B cell (primary cell): Measurements from ENCODE around the gene P2RX3. TPM values are rescaled to one million over a fixed set of nuclear protein-coding genes. Genes with fewer than 3 reads are reported as not detected.
"Not testable (repeated sequence)": the region's sequence is repeated elsewhere in the genome, so short reads cannot be mapped to it uniquely, and the experiment has no call there.

ENCODE experiments used
- ATAC-seq: fragments of 200-7000 bp; cut with Tn5 transposase; one replicate; pipeline ENCODE4 v1.10.0; 2021; ENCODE audit warnings: low read depth, mild to moderate bottlenecking, moderate number of reproducible peaks, moderate library complexity
- CTCF ChIA-PET: fragments of 350-600 bp; sonication (Branson Sonifier 250); formaldehyde crosslinking; loops from one replicate; lab custom pipeline; 2021; ENCODE audit warnings: antibody characterized with exemption, inconsistent platforms; lab: Charles Lee
- POLR2A ChIA-PET: fragments of 350-600 bp; sonication (Branson Sonifier 250); formaldehyde crosslinking; loops from one replicate; lab custom pipeline; 2021; ENCODE audit warnings: antibody characterized with exemption; lab: Charles Lee
- DNase-seq: peaks from one replicate; pipeline ENCODE4 v3.0.0; 2013
- H2AFZ ChIP-seq: 2 replicates; pipeline ENCODE4 v1.6.1; 2012; ENCODE audit warnings: mild to moderate bottlenecking, low read depth, low read length; ENCODE audit not compliant: insufficient read depth, poor library complexity, severe bottlenecking
- H3K27ac ChIP-seq, 2 donors: 1 replicate in 1 of 2; 2 replicates in 1 of 2; pipeline ENCODE4 v1.5.1; 2012 to 2013; ENCODE audit warnings: low read length in 2 of 2, mild to moderate bottlenecking in 2 of 2, moderate library complexity in 1 of 2
- H3K27me3 ChIP-seq, 4 experiments: fragments of 200-600 bp in 1 of 4; sonication (generic) in 1 of 4; replicated peaks in 1 of 4; 1 replicate in 2 of 4; 2 replicates in 2 of 4; pipeline versions ENCODE4 v1.6.1 to v1.7.0; 2013 to 2016; ENCODE audit warnings: low read length in 3 of 4, mild to moderate bottlenecking in 2 of 4, mixed read lengths in 1 of 4, moderate library complexity in 1 of 4; ENCODE audit not compliant: insufficient read depth in 4 of 4, control insufficient read depth in 3 of 4; ENCODE audit errors: control extremely low read depth in 1 of 4
- H3K36me3 ChIP-seq, 2 experiments: replicated peaks in 1 of 2; 1 replicate in 1 of 2; 2 replicates in 1 of 2; pipeline versions ENCODE4 v1.6.1 to v1.7.1; 2013; ENCODE audit warnings: low read length in 1 of 2; ENCODE audit not compliant: insufficient read depth in 2 of 2, control insufficient read depth in 1 of 2; ENCODE audit errors: control extremely low read depth in 1 of 2, extremely low read depth in 1 of 2
- H3K4me1 ChIP-seq, 2 donors: fragments of 200-600 bp in 1 of 2; sonication (generic) in 1 of 2; 1 replicate in 1 of 2; 2 replicates in 1 of 2; pipeline versions ENCODE4 v1.5.1 to v1.6.1; 2013 to 2017; ENCODE audit warnings: low read length in 2 of 2; ENCODE audit not compliant: control insufficient read depth in 2 of 2, insufficient read depth in 2 of 2
- H3K4me2 ChIP-seq: replicated peaks from 2 replicates; pipeline ENCODE3; 2012; ENCODE audit warnings: mild to moderate bottlenecking, low read depth, low read length; ENCODE audit not compliant: poor library complexity, severe bottlenecking
- H3K4me3 ChIP-seq, 5 experiments: fragments of 200-600 bp in 1 of 5; sonication (generic) in 1 of 5; 1 replicate in 3 of 5; 2 replicates in 2 of 5; pipeline versions ENCODE4 v1.5.1 to v1.7.0; 2011 to 2016; ENCODE audit warnings: low read length in 4 of 5, mild to moderate bottlenecking in 4 of 5, low read depth in 2 of 5, control low read depth in 1 of 5, moderate library complexity in 1 of 5; ENCODE audit not compliant: insufficient read depth in 1 of 5; ENCODE audit errors: control extremely low read depth in 1 of 5, extremely low read depth in 1 of 5
- H3K79me2 ChIP-seq: fragments of 200-600 bp; sonication (generic); one replicate; pipeline ENCODE4 v1.6.0; 2016; ENCODE audit warnings: low read length; ENCODE audit not compliant: control insufficient read depth, insufficient read depth
- H3K9ac ChIP-seq: fragments of 200-600 bp; sonication (generic); 2 replicates; pipeline ENCODE4 v1.6.1; 2017; ENCODE audit warnings: mild to moderate bottlenecking, low read length, moderate library complexity
- H3K9me3 ChIP-seq, 3 donors: one replicate each; pipeline versions ENCODE4 v1.6.1 to v1.7.1; 2013; ENCODE audit warnings: low read length in 2 of 3; ENCODE audit not compliant: control insufficient read depth in 2 of 3, insufficient read depth in 1 of 3; ENCODE audit errors: control extremely low read depth in 1 of 3
- H4K20me1 ChIP-seq: 2 replicates; pipeline ENCODE4 v1.6.0; 2012; ENCODE audit warnings: mild to moderate bottlenecking, low read length; ENCODE audit not compliant: insufficient read depth, control insufficient read depth, poor library complexity, severe bottlenecking
- H3K27ac Mint-ChIP-seq: one replicate; pipeline ENCODE4 v1.8.0; 2021; ENCODE audit warnings: mixed read lengths
- H3K27me3 Mint-ChIP-seq: one replicate; pipeline ENCODE4 v1.8.0; 2021; ENCODE audit warnings: mixed read lengths
- H3K4me1 Mint-ChIP-seq: one replicate; pipeline ENCODE4 v1.8.0; 2021; ENCODE audit warnings: mixed read lengths
- H3K4me3 Mint-ChIP-seq: one replicate; pipeline ENCODE4 v1.8.0; 2021; ENCODE audit warnings: mixed read lengths
- H3K9me3 Mint-ChIP-seq: one replicate; pipeline ENCODE4 v1.8.0; 2022; ENCODE audit warnings: mixed read lengths; ENCODE audit not compliant: insufficient read depth
- EZH2 ChIP-seq: IDR thresholded peaks from 2 replicates; pipeline ENCODE4 v1.6.1; 2012; ENCODE audit warnings: borderline replicate concordance, low read depth, mild to moderate bottlenecking, moderate library complexity, low read length; ENCODE audit not compliant: insufficient read depth, poor library complexity, severe bottlenecking
- WGBS: methylation state at CpG from one replicate; pipeline ENCODE4 v1.1.5; 2013; ENCODE audit warnings: missing lambda C conversion rate; ENCODE audit not compliant: insufficient coverage; 5-methylcytosine and 5-hydroxymethylcytosine counted together
- intact Hi-C: fragments of 100-400 bp; cut with micrococcal nuclease; formaldehyde crosslinking; loops from one replicate; pipeline ENCODE4 v1.10.0; 2022
- polyA plus RNA-seq: library from polyadenylated mRNA; depleted of rRNA; stranded (reverse); fragments of >200 nt; gene quantifications from 2 replicates; pipeline ENCODE4 v1.2.3, GENCODE V29; 2012
- total RNA-seq, 2 donors: library from RNA; stranded (reverse); fragments of 120-200 nt in 1 of 2; gene quantifications; 1 replicate in 1 of 2; 2 replicates in 1 of 2; pipeline versions ENCODE4 v1.2.3 to v1.2.4, GENCODE V29; 2013 to 2022
- TF ChIP-seq, protein P1 (sequence below): fragments of 200-600 bp; IDR thresholded peaks from one replicate; pipeline ENCODE4 v1.8.0; 2022; ENCODE audit warnings: antibody characterized with exemption, mild to moderate bottlenecking

P2RX3 gene
- total and polyA plus RNA-seq, 2 donors (not counting 1 experiment from before 2014, with no cell fraction given) = not detected

DNA sequence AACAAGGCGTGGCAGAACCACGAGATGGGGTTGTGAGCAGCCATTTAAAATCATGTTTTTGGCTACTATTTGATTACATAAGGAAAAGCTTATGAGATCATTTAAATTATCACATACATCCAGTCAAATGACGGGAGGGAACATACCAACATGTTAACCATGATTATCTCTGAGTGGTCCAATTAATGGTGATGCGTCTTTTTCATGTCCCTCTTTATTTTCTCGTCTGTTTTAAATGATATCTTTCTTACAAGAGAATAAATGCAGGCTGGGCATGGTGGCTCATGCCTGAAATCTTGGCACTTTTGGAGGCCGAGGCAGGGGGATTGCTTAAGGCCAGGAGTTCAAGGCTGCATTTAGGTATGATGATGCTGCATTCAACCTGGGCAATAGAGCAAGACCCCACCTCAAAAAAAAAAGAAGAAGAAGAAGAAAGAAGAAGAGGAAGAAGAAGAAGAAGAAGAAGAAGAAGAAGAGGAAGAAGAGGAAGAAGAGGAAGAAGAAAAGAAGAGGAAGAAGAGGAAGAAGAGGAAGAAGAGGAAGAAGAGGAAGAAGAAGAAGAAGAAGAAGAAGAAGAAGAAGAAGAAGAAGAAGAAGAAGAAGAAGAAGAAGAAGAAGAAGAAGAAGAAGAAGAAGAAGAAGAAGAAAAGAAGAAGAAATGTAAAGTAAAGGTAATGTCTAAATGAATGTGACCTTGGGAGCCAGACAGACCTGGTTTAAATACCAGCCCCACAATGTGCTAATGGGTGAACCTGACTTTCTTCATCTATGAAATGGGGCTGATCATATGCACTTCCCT, 65.0 kb downstream of the P2RX3 start:
- POLR2A ChIA-PET, H3K4me3 ChIP-seq, H3K79me2 ChIP-seq, H3K27me3 Mint-ChIP-seq, DNase-seq, H3K9me3 ChIP-seq, intact Hi-C loops, H3K9ac ChIP-seq, H3K36me3 ChIP-seq, CTCF ChIA-PET, ATAC-seq, H3K27me3 ChIP-seq, H3K4me3 Mint-ChIP-seq, H3K4me2 ChIP-seq, H3K27ac ChIP-seq, H4K20me1 ChIP-seq, H2AFZ ChIP-seq, H3K9me3 Mint-ChIP-seq, H3K4me1 ChIP-seq, H3K27ac Mint-ChIP-seq: not testable (repeated sequence)
- 100% methylated on average over 1 of the region's 6 CpGs for WGBS
- H3K4me1 Mint-ChIP-seq = peaks cover 11% of the 10 kb centered on the region
- TF ChIP-seq, protein P1, sequence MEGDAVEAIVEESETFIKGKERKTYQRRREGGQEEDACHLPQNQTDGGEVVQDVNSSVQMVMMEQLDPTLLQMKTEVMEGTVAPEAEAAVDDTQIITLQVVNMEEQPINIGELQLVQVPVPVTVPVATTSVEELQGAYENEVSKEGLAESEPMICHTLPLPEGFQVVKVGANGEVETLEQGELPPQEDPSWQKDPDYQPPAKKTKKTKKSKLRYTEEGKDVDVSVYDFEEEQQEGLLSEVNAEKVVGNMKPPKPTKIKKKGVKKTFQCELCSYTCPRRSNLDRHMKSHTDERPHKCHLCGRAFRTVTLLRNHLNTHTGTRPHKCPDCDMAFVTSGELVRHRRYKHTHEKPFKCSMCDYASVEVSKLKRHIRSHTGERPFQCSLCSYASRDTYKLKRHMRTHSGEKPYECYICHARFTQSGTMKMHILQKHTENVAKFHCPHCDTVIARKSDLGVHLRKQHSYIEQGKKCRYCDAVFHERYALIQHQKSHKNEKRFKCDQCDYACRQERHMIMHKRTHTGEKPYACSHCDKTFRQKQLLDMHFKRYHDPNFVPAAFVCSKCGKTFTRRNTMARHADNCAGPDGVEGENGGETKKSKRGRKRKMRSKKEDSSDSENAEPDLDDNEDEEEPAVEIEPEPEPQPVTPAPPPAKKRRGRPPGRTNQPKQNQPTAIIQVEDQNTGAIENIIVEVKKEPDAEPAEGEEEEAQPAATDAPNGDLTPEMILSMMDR = peak; percentile 24

DNA sequence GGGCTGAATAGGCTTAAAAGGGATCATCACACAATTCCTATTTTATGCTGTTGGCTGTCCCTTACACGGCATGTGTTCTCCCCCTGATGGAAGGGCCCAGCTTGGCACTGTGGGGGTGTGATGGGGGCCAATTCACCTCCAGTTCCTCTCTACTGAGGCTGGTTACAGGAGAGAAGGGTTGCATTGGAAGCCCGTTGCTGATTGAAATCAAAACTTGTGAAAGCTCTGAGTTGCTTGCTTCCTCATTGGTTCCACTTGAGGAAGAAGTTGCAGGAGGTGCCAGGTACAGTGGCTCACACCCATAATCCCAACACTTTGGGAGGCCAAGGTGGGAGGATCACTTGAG, 65.6 kb downstream of the P2RX3 start:
- Histone ChIP-seq H3K79me2 (no peaks in the 10 kb centered on the region), H3K36me3 (peaks cover 2 to 8% of the 10 kb centered on the region in 2 experiments), H3K9ac (no peak overlapping the region), H4K20me1 (no peaks in the 10 kb centered on the region), H3K4me1 (no peaks in the 10 kb centered on the region), H3K4me3 (no peak overlapping the region), H3K4me2 (no peak overlapping the region), H2AFZ (no peak overlapping the region), H3K27me3 (no peaks in the 10 kb centered on the region), H3K9me3 (peaks cover 0 to 3% (median 0%) of the 10 kb centered on the region in 3 donors), H3K27ac (no peak overlapping the region)
- ChIA-PET POLR2A (no interaction called here), CTCF (no interaction called here)
- no peak overlapping the region for H3K4me3 Mint-ChIP-seq
- H3K4me1 Mint-ChIP-seq = peaks cover 11% of the 10 kb centered on the region
- intact Hi-C loops = no loop called here
- no peaks in the 10 kb centered on the region for H3K27me3 Mint-ChIP-seq
- H3K27ac Mint-ChIP-seq = no peak overlapping the region
- no peak for ATAC-seq
- TF ChIP-seq EZH2 = no peak
- TF ChIP-seq, protein P1 = no peak
- no peaks in the 10 kb centered on the region for H3K9me3 Mint-ChIP-seq
- no CpG with 5 or more reads among the region's 2 CpGs for WGBS
- no peak for DNase-seq
